NCI-H2196 treated with DMSO at 0.1 percent for 48 hours (cell line): ENCODE measurements around the gene TICRR.

Experiments used
- DNase-seq: peaks from one replicate; lab custom pipeline; 2025; ENCODE audit not compliant: unreplicated experiment; lab: John Stamatoyannopoulos, UW

The TICRR gene

GRCh38 chr15:89670971-89671560 is 95.8 kb downstream of the TICRR start:
- no peak for DNase-seq

GRCh38 chr15:89671687-89672086 is 96.4 kb downstream of the TICRR start:
- DNase-seq, result no peak

- DNase-seq, result no peak
Observed at GRCh38 chr15:89672221-89673164, 97.2 kb downstream of the TICRR start.

GRCh38 chr15:89673165-89673512 is 97.9 kb downstream of the TICRR start:
- DNase-seq, result no peak

- DNase-seq, result no peak
Observed at GRCh38 chr15:89674526-89674925, 99.3 kb downstream of the TICRR start.

- no peak for DNase-seq
Observed at GRCh38 chr15:89675606-89676005, 100.3 kb downstream of the TICRR start.

GRCh38 chr15:89677381-89677780 is 102.1 kb downstream of the TICRR start:
- DNase-seq, result no peak
